OCI-LY3 (cell line): ENCODE data around the gene LONRF3.
"Not testable (repeated sequence)": the region's sequence is repeated elsewhere in the genome, so short reads cannot be mapped to it uniquely, and the experiment has no call there.

Experiments
- H2AFZ ChIP-seq: fragments of 200-600, 300-600 bp; shearing (Covaris generic); 2 replicates; pipeline ENCODE4 v1.6.0; 2014; ENCODE audit warnings: antibody characterized with exemption, low read depth, low read length
- H3K27ac ChIP-seq: fragments of 200-600, 300-600 bp; sonication (generic); 2 replicates; pipeline ENCODE4 v1.5.1; 2014; ENCODE audit warnings: mild to moderate bottlenecking, low read length, moderate library complexity, mixed read lengths
- H3K27me3 ChIP-seq: fragments of 200-600, 300-600 bp; sonication (generic); 2 replicates; pipeline ENCODE4 v1.6.1; 2014; ENCODE audit warnings: low read depth, low read length, mixed read lengths
- H3K36me3 ChIP-seq: fragments of 200-600, 300-600 bp; sonication (generic); replicated peaks from 2 replicates; pipeline ENCODE3; 2014; ENCODE audit warnings: low read depth, low read length, mixed read lengths
- H3K4me1 ChIP-seq: fragments of 300-600, 200-600 bp; sonication (generic); 2 replicates; pipeline ENCODE4 v1.6.1; 2014; ENCODE audit warnings: low read length, mixed read lengths
- H3K4me2 ChIP-seq: fragments of 200-600, 300-600 bp; sonication (generic); 2 replicates; pipeline ENCODE4 v1.6.1; 2014; ENCODE audit warnings: low read length, mixed read lengths
- H3K4me3 ChIP-seq: fragments of 300-600, 200-600 bp; sonication (generic); 2 replicates; pipeline ENCODE4 v1.5.1; 2014; ENCODE audit warnings: antibody characterized with exemption, mild to moderate bottlenecking, low read length, moderate library complexity
- H3K79me2 ChIP-seq: fragments of 300-600, 200-600 bp; shearing (Covaris generic); 2 replicates; pipeline ENCODE4 v1.6.1; 2014; ENCODE audit warnings: mild to moderate bottlenecking, low read length, mixed read lengths
- H3K9ac ChIP-seq: fragments of 300-600, 200-600 bp; shearing (Covaris generic); 2 replicates; pipeline ENCODE4 v1.6.0; 2014; ENCODE audit warnings: mild to moderate bottlenecking, low read length, moderate library complexity
- H3K9me3 ChIP-seq: fragments of 200-600, 300-600 bp; shearing (Covaris generic); 2 replicates; pipeline ENCODE4 v1.6.1; 2014; ENCODE audit warnings: low read length, mixed read lengths; ENCODE audit not compliant: insufficient read depth
- H4K20me1 ChIP-seq: fragments of 200-600, 300-600 bp; sonication (generic); 2 replicates; pipeline ENCODE4 v1.6.1; 2016; ENCODE audit warnings: low read length, mixed read lengths; ENCODE audit not compliant: insufficient read depth
- EZH2phosphoT487 ChIP-seq: fragments of 200-600 bp; shearing (Covaris generic); IDR thresholded peaks from 2 replicates; pipeline ENCODE4 v1.6.1; 2018; ENCODE audit warnings: antibody characterized with exemption, mixed run types, low read depth
- TF ChIP-seq, protein P1 (sequence below): fragments of 200-600, 300-600 bp; sonication (generic); IDR thresholded peaks from 2 replicates; pipeline ENCODE4 v1.5.1; 2014; ENCODE audit warnings: antibody characterized with exemption, low read length, low read depth

LONRF3 gene

DNA sequence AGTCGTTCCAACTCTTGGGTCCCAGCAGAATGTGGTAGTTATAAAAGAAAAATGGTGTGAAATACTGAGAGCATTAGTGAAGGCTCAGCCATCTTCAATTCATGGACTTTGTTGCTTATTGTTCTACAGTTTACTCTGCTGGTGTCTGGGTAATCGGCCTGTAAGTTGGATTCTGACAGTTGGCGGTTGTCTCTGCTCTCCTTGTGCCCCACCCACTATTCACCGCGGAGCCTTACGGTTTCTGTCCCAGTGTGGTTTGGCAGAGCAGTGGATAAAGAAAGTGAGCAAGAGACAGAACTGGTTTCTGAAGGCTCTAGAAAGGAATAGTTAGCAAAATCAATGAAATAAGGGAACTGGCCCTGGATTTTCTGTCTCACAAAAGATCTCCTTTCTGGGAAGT, 9.1 kb downstream of the LONRF3 start:
- peaks cover 6% of the 10 kb centered on the region for H3K4me1 ChIP-seq
- TF ChIP-seq EZH2phosphoT487, result no peak
- TF ChIP-seq, protein P1, sequence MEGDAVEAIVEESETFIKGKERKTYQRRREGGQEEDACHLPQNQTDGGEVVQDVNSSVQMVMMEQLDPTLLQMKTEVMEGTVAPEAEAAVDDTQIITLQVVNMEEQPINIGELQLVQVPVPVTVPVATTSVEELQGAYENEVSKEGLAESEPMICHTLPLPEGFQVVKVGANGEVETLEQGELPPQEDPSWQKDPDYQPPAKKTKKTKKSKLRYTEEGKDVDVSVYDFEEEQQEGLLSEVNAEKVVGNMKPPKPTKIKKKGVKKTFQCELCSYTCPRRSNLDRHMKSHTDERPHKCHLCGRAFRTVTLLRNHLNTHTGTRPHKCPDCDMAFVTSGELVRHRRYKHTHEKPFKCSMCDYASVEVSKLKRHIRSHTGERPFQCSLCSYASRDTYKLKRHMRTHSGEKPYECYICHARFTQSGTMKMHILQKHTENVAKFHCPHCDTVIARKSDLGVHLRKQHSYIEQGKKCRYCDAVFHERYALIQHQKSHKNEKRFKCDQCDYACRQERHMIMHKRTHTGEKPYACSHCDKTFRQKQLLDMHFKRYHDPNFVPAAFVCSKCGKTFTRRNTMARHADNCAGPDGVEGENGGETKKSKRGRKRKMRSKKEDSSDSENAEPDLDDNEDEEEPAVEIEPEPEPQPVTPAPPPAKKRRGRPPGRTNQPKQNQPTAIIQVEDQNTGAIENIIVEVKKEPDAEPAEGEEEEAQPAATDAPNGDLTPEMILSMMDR, result no peak
- H2AFZ ChIP-seq, result no peak overlapping the region
- no peak overlapping the region for H3K4me2 ChIP-seq
- no peaks in the 10 kb centered on the region for H3K9me3 ChIP-seq
- H3K79me2 ChIP-seq, result no peaks in the 10 kb centered on the region
- no peaks in the 10 kb centered on the region for H3K36me3 ChIP-seq
- H3K9ac ChIP-seq, result no peak overlapping the region
- H3K4me3 ChIP-seq, result no peak overlapping the region
- H4K20me1 ChIP-seq, result no peaks in the 10 kb centered on the region
- H3K27ac ChIP-seq, result no peak overlapping the region
- H3K27me3 ChIP-seq, result no peaks in the 10 kb centered on the region

- Histone ChIP-seq H3K79me2 (no peaks in the 10 kb centered on the region), H3K36me3 (no peaks in the 10 kb centered on the region), H3K27me3 (no peaks in the 10 kb centered on the region), H4K20me1 (no peaks in the 10 kb centered on the region), H3K27ac (no peak overlapping the region), H2AFZ (no peak overlapping the region), H3K9me3 (no peaks in the 10 kb centered on the region), H3K4me3 (no peak overlapping the region), H3K9ac (no peak overlapping the region), H3K4me2 (no peak overlapping the region), H3K4me1 (no peaks in the 10 kb centered on the region)
- TF ChIP-seq EZH2phosphoT487, result no peak
- TF ChIP-seq, protein P1, result no peak
Measured at GRCh38 chrX:118988911-118989310, 14.5 kb downstream of the LONRF3 start.

GRCh38 chrX:118989886-118990285, 15.5 kb downstream of the LONRF3 start:
- H3K79me2 ChIP-seq, result no peaks in the 10 kb centered on the region
- H3K27ac ChIP-seq, result no peak overlapping the region
- no peak overlapping the region for H3K4me2 ChIP-seq
- H3K27me3 ChIP-seq, result no peaks in the 10 kb centered on the region
- no peak overlapping the region for H2AFZ ChIP-seq
- no peaks in the 10 kb centered on the region for H3K4me1 ChIP-seq
- no peak overlapping the region for H3K4me3 ChIP-seq
- no peaks in the 10 kb centered on the region for H4K20me1 ChIP-seq
- H3K9ac ChIP-seq, result no peak overlapping the region
- H3K36me3 ChIP-seq, result no peaks in the 10 kb centered on the region
- no peaks in the 10 kb centered on the region for H3K9me3 ChIP-seq
- TF ChIP-seq, protein P1, result no peak
- no peak for TF ChIP-seq EZH2phosphoT487

GRCh38 chrX:118990512-118991227, 16.3 kb downstream of the LONRF3 start:
- Histone ChIP-seq H3K9ac (no peak overlapping the region), H3K27me3 (no peaks in the 10 kb centered on the region), H3K4me1 (no peaks in the 10 kb centered on the region), H3K27ac (no peak overlapping the region), H3K9me3 (no peaks in the 10 kb centered on the region), H3K4me3 (no peak overlapping the region), H2AFZ (no peak overlapping the region), H3K4me2 (no peak overlapping the region), H3K36me3 (no peaks in the 10 kb centered on the region), H3K79me2 (no peaks in the 10 kb centered on the region), H4K20me1 (no peaks in the 10 kb centered on the region)
- no peak for TF ChIP-seq EZH2phosphoT487
- TF ChIP-seq, protein P1, result no peak

DNA sequence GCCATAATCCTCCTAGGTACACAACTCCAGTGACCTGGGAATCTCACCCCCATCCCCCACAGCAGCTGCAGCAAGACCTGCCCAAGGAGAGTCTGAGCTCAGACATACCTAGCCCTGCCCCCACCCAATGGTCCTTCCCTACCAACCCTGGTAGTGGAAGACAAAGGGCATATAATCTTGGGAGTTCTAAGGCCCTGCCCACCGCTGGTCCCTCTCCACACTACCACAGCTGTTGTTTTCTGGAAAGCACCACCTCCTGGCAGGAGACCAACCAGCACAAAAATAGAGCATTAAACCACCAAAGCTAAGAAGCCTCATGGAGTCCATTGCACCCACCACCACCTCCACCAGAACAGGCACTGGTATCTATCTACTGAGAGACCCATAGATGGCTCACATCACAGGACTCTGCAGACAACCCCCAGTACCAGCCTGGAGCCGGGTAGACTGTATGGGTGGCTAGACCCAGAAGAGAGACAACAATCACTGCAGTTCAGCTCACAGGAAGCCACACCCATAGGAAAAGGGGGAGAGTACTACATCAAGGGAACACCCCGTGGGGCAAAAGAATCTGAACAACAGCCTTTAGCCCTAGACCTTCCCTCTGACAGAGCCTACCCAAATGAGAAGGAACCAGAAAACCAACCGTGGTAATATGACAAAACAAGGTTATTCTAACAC, 18.2 kb downstream of the LONRF3 start:
- H3K9ac ChIP-seq, H4K20me1 ChIP-seq, H3K79me2 ChIP-seq, H3K36me3 ChIP-seq, H3K4me2 ChIP-seq, H3K27me3 ChIP-seq, H3K4me3 ChIP-seq, H3K9me3 ChIP-seq, H2AFZ ChIP-seq, H3K4me1 ChIP-seq, H3K27ac ChIP-seq: not testable (repeated sequence)
